HCT116 (cell line): ENCODE results near the gene CAND2. TPM values are rescaled to one million over a fixed set of nuclear protein-coding genes. Genes with fewer than 3 reads are reported as not detected.

Experiments
- ATAC-seq: fragments of 200-7000 bp; cut with Tn5 transposase; 2 replicates; pipeline ENCODE4 v1.9.1; 2020; ENCODE audit warnings: mild to moderate bottlenecking, moderate library complexity
- BruUV-seq: library from RNA; stranded (reverse); fragments of 400-500 nt; replicated peaks from 2 replicates; lab custom pipeline; 2021; lab: Mats Ljungman, UMichigan
- CTCF ChIA-PET: fragments of 300-600 bp; sonication (Branson Sonifier 250); formaldehyde crosslinking; loops from one replicate; lab custom pipeline; 2021; ENCODE audit warnings: antibody characterized with exemption; lab: Charles Lee
- POLR2A ChIA-PET: fragments of 300-600, 350-600 bp; sonication (Branson Sonifier 250); formaldehyde crosslinking; loops from one replicate; lab custom pipeline; 2021; ENCODE audit warnings: antibody characterized with exemption; lab: Charles Lee
- RAD21 ChIA-PET, 2 experiments: fragments of 300-600 bp; sonication (Branson Sonifier 250); formaldehyde crosslinking; loops; one replicate each; lab custom pipeline; 2023; ENCODE audit warnings: low total read pairs in 2 of 2; ENCODE audit not compliant: uncharacterized antibody in 2 of 2, unreplicated experiment in 2 of 2, low non-redundant PET in 1 of 2; lab: Charles Lee
- DNase-seq: peaks from one replicate; pipeline ENCODE4 v3.0.0-alpha.2; 2010; ENCODE audit warnings: low read depth, low spot score
- H2AFZ ChIP-seq: fragments of 200-600 bp; shearing (Covaris generic), sonication (generic); 2 replicates; pipeline ENCODE4 v1.6.1; 2017; ENCODE audit warnings: low read depth, mixed run types, mixed read lengths, antibody characterized with exemption, low read length; ENCODE audit not compliant: poor library complexity, severe bottlenecking
- H3K27ac ChIP-seq: 2 replicates; pipeline ENCODE4 v1.5.1; 2012; ENCODE audit warnings: low read depth, low read length
- H3K27me3 ChIP-seq: fragments of 200-600 bp; sonication (generic); 2 replicates; pipeline ENCODE4 v1.6.1; 2016; ENCODE audit warnings: mixed run types, low read length, mixed read lengths; ENCODE audit not compliant: insufficient read depth
- H3K36me3 ChIP-seq, 2 experiments: fragments of 200-500 bp in 1 of 2; fragments of 200-600 bp in 1 of 2; sonication (Bioruptor generic) in 1 of 2; sonication (generic) in 1 of 2; 2 replicates each; pipeline versions ENCODE4 v1.5.1 to v1.6.1; 2014 to 2016; ENCODE audit warnings: low read length in 2 of 2, inconsistent platforms in 1 of 2, mixed read lengths in 1 of 2, mixed run types in 1 of 2; ENCODE audit not compliant: insufficient read depth in 2 of 2, control insufficient read depth in 1 of 2
- H3K4me1 ChIP-seq, 2 experiments: fragments of 200-600 bp in 1 of 2; sonication (generic) in 1 of 2; 2 replicates each; pipeline versions ENCODE4 v1.5.1 to v1.6.1; 2012 to 2017; ENCODE audit warnings: low read length in 2 of 2, inconsistent platforms in 1 of 2, mild to moderate bottlenecking in 1 of 2, mixed read lengths in 1 of 2, mixed run types in 1 of 2, moderate library complexity in 1 of 2; ENCODE audit not compliant: insufficient read depth in 2 of 2, control insufficient read depth in 1 of 2
- H3K4me2 ChIP-seq: fragments of 200-600 bp; sonication (generic); 2 replicates; pipeline ENCODE4 v1.6.1; 2017; ENCODE audit warnings: mixed run types, low read length, mixed read lengths
- H3K4me3 ChIP-seq, 2 experiments: fragments of 200-600 bp in 1 of 2; sonication (generic) in 1 of 2; replicated peaks in 1 of 2; 2 replicates each; pipeline ENCODE4 v1.5.1; 2011 to 2016; ENCODE audit warnings: low read length in 2 of 2, control low read depth in 1 of 2, low read depth in 1 of 2, mild to moderate bottlenecking in 1 of 2, mixed read lengths in 1 of 2, mixed run types in 1 of 2
- H3K79me2 ChIP-seq: fragments of 200-600 bp; sonication (generic); 2 replicates; pipeline ENCODE4 v1.6.1; 2017; ENCODE audit warnings: mild to moderate bottlenecking, mixed run types, low read length, moderate library complexity, mixed read lengths; ENCODE audit not compliant: insufficient read depth
- H3K9ac ChIP-seq: fragments of 200-600 bp; sonication (generic); 2 replicates; pipeline ENCODE4 v1.6.1; 2016; ENCODE audit warnings: low read length, mixed read lengths
- H3K9me2 ChIP-seq: fragments of 200-600 bp; sonication (generic), shearing (Covaris generic); 2 replicates; pipeline ENCODE4 v1.6.1; 2017; ENCODE audit warnings: mixed run types, mild to moderate bottlenecking, moderate library complexity; ENCODE audit not compliant: insufficient read depth
- H3K9me3 ChIP-seq, 2 experiments: fragments of 200-500 bp in 1 of 2; fragments of 200-600 bp in 1 of 2; sonication (Bioruptor generic) in 1 of 2; sonication (generic) in 1 of 2; 2 replicates each; pipeline ENCODE4 v1.6.1; 2014 to 2017; ENCODE audit warnings: low read length in 2 of 2, mixed read lengths in 2 of 2, inconsistent platforms in 1 of 2, low read depth in 1 of 2, mild to moderate bottlenecking in 1 of 2, mixed run types in 1 of 2, moderate library complexity in 1 of 2; ENCODE audit not compliant: control insufficient read depth in 1 of 2, insufficient read depth in 1 of 2
- H4K20me1 ChIP-seq: fragments of 200-600 bp; sonication (generic), shearing (Covaris generic); 2 replicates; pipeline ENCODE4 v1.6.1; 2017; ENCODE audit warnings: mixed run types, mild to moderate bottlenecking, moderate library complexity; ENCODE audit not compliant: insufficient read depth
- CBX3 ChIP-seq: IDR thresholded peaks from 2 replicates; pipeline ENCODE4 v1.6.1; 2012; ENCODE audit warnings: low read depth
- CEBPB ChIP-seq: IDR thresholded peaks from 2 replicates; pipeline ENCODE4 v1.6.1; 2012; ENCODE audit warnings: low read depth
- EGR1 ChIP-seq: IDR thresholded peaks from 2 replicates; pipeline ENCODE4 v1.6.1; 2012; ENCODE audit warnings: low read depth
- EZH2phosphoT487 ChIP-seq: fragments of 200-600 bp; IDR thresholded peaks from 2 replicates; pipeline ENCODE4 v1.6.1; 2018; ENCODE audit warnings: antibody characterized with exemption, borderline replicate concordance
- FOSL1 ChIP-seq: IDR thresholded peaks from 2 replicates; pipeline ENCODE4 v1.6.1; 2012; ENCODE audit warnings: low read depth
- POLR2A ChIP-seq: IDR thresholded peaks from 2 replicates; pipeline ENCODE4 v1.7.0; 2011; ENCODE audit warnings: borderline replicate concordance; ENCODE audit not compliant: insufficient read depth, insufficient read length; ENCODE audit errors: extremely low read depth
- SP1 ChIP-seq: IDR thresholded peaks from 2 replicates; pipeline ENCODE4 v1.6.1; 2012; ENCODE audit warnings: low read depth
- SRF ChIP-seq: IDR thresholded peaks from 2 replicates; pipeline ENCODE4 v1.6.1; 2012; ENCODE audit warnings: low read depth
- YY1 ChIP-seq: IDR thresholded peaks from 2 replicates; pipeline ENCODE4 v1.6.1; 2011; ENCODE audit warnings: low read length, low read depth, moderate library complexity, mild to moderate bottlenecking; ENCODE audit not compliant: insufficient replicate concordance; ENCODE audit errors: extremely low read depth
- ZFX ChIP-seq: fragments of 450-650 bp; IDR thresholded peaks from 2 replicates; pipeline ENCODE4 v1.6.1; 2017
- ZNF274 ChIP-seq: fragments of 200-500 bp; sonication (Bioruptor generic); IDR thresholded peaks from 2 replicates; pipeline ENCODE4 v1.6.1; 2014; ENCODE audit warnings: mild to moderate bottlenecking, low read depth, low read length, inconsistent platforms
- intact Hi-C: fragments of 100-400 bp; cut with micrococcal nuclease; formaldehyde crosslinking; loops from 2 replicates; pipeline ENCODE4 v1.10.0; 2022
- total RNA-seq: library from RNA; stranded (reverse); gene quantifications from one replicate; pipeline ENCODE4 v1.2.1, GENCODE V29; 2021; ENCODE audit not compliant: unreplicated experiment
- TF ChIP-seq, protein P1 (sequence below): IDR thresholded peaks from 2 replicates; pipeline ENCODE4 v1.6.1; 2012
- TF ChIP-seq, protein P2 (sequence below), 3 experiments: fragments of 200-600 bp in 1 of 3; sonication (generic) in 1 of 3; IDR thresholded peaks in 2 of 3; conservative IDR thresholded peaks in 1 of 3; 2 replicates each; pipeline ENCODE4 v1.5.1; 2012 to 2017; ENCODE audit warnings: low read depth in 2 of 3, low read length in 2 of 3, antibody characterized with exemption in 1 of 3, borderline replicate concordance in 1 of 3, control low read depth in 1 of 3, mild to moderate bottlenecking in 1 of 3, mixed read lengths in 1 of 3, mixed run types in 1 of 3, moderate library complexity in 1 of 3; ENCODE audit not compliant: insufficient read depth in 1 of 3
- TF ChIP-seq, protein P3 (sequence below): IDR thresholded peaks from 2 replicates; pipeline ENCODE4 v1.6.1; 2011; ENCODE audit warnings: mild to moderate bottlenecking, low read length, moderate library complexity; ENCODE audit not compliant: insufficient replicate concordance; ENCODE audit errors: extremely low read depth
- TF ChIP-seq, protein P4 (sequence below): IDR thresholded peaks from 2 replicates; pipeline ENCODE4 v1.6.1; 2012

The CAND2 gene
- total RNA-seq, 1 experiment from 2014 or later = not detected

DNA sequence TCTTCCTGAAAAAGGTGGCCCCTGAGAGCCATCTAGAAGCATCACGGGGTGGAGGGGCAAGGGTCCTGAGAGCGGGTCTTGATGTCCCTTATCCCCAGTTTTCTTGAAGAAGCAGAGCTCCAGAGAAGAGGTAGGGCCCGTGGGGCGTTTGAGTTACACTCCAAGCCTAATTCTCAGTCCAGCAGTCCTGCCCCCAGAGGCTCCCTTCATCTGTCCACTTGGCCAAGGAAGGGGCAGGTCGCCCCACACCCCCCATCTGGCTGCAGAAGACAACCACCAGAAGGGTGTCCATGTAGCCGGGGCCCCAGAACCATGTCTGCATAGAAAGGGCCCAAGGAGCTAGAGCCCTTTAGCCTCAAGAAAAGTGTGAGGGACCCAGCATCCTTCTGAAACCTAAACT is 70.4 kb downstream of the CAND2 start:
- BruUV-seq = no TSS peak
- Histone ChIP-seq H3K27me3 (no peaks in the 10 kb centered on the region), H3K4me1 (peaks cover 10% of the 10 kb centered on the region in 2 experiments; a peak in 3 of 4 replicates), H2AFZ (no peak overlapping the region), H4K20me1 (no peaks in the 10 kb centered on the region), H3K9me3 (no peaks in the 10 kb centered on the region), H3K9ac (no peak overlapping the region), H3K9me2 (no peaks in the 10 kb centered on the region), H3K79me2 (no peaks in the 10 kb centered on the region), H3K27ac (no peak overlapping the region), H3K4me3 (no peak overlapping the region), H3K4me2 (no peak overlapping the region), H3K36me3 (no peaks in the 10 kb centered on the region)
- ATAC-seq (no peak), DNase-seq (no peak)
- ChIA-PET POLR2A (no interaction called here), RAD21 (no interaction called here), CTCF (interaction anchor here (1.8 kb wide), 1 partner anchor 20 kb away, joined by 8 read pairs; no protein-coding TSS in a partner anchor)
- TF ChIP-seq SRF (no peak), CEBPB (no peak), EZH2phosphoT487 (no peak), EGR1 (no peak), FOSL1 (no peak), POLR2A (no peak), ZNF274 (no peak), ZFX (no peak), YY1 (no peak), CBX3 (no peak), SP1 (no peak)
- TF ChIP-seq, protein P1, sequence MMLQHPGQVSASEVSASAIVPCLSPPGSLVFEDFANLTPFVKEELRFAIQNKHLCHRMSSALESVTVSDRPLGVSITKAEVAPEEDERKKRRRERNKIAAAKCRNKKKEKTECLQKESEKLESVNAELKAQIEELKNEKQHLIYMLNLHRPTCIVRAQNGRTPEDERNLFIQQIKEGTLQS = no peak
- TF ChIP-seq, protein P2, sequence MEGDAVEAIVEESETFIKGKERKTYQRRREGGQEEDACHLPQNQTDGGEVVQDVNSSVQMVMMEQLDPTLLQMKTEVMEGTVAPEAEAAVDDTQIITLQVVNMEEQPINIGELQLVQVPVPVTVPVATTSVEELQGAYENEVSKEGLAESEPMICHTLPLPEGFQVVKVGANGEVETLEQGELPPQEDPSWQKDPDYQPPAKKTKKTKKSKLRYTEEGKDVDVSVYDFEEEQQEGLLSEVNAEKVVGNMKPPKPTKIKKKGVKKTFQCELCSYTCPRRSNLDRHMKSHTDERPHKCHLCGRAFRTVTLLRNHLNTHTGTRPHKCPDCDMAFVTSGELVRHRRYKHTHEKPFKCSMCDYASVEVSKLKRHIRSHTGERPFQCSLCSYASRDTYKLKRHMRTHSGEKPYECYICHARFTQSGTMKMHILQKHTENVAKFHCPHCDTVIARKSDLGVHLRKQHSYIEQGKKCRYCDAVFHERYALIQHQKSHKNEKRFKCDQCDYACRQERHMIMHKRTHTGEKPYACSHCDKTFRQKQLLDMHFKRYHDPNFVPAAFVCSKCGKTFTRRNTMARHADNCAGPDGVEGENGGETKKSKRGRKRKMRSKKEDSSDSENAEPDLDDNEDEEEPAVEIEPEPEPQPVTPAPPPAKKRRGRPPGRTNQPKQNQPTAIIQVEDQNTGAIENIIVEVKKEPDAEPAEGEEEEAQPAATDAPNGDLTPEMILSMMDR (IDR thresholded peaks at IDR 0.05 in 2 of 3, conservative IDR thresholded peaks at IDR 0.05 in 1 of 3; ENCODE audit: borderline replicate concordance in 1 of 3, insufficient read depth in 1 of 3, low read depth in 2 of 3, low read length in 2 of 3) = no peak
- TF ChIP-seq, protein P3, sequence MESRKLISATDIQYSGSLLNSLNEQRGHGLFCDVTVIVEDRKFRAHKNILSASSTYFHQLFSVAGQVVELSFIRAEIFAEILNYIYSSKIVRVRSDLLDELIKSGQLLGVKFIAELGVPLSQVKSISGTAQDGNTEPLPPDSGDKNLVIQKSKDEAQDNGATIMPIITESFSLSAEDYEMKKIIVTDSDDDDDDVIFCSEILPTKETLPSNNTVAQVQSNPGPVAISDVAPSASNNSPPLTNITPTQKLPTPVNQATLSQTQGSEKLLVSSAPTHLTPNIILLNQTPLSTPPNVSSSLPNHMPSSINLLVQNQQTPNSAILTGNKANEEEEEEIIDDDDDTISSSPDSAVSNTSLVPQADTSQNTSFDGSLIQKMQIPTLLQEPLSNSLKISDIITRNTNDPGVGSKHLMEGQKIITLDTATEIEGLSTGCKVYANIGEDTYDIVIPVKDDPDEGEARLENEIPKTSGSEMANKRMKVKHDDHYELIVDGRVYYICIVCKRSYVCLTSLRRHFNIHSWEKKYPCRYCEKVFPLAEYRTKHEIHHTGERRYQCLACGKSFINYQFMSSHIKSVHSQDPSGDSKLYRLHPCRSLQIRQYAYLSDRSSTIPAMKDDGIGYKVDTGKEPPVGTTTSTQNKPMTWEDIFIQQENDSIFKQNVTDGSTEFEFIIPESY = no peak
- TF ChIP-seq, protein P4, sequence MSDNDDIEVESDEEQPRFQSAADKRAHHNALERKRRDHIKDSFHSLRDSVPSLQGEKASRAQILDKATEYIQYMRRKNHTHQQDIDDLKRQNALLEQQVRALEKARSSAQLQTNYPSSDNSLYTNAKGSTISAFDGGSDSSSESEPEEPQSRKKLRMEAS = no peak
- intact Hi-C loops = no loop called here
